H1 (cell line): Measurements from ENCODE around the gene ZNF770. TPM values are rescaled to one million over a fixed set of nuclear protein-coding genes. Genes with fewer than 3 reads are reported as not detected.

Source experiments
- CTCF ChIA-PET: fragments of 300-600 bp; sonication (Branson Sonifier 250); formaldehyde crosslinking; loops from one replicate; lab custom pipeline; 2021; ENCODE audit not compliant: partially characterized antibody; lab: Charles Lee
- POLR2A ChIA-PET: fragments of 300-600 bp; sonication (Branson Sonifier 250); formaldehyde crosslinking; loops from one replicate; lab custom pipeline; 2021; ENCODE audit warnings: inconsistent platforms; ENCODE audit not compliant: partially characterized antibody; lab: Charles Lee
- DNase-seq, 2 experiments: peaks; one replicate each; pipeline versions ENCODE4 v3.0.0 to v3.0.0-alpha.2; 2010 to 2022; ENCODE audit warnings: low spot score in 2 of 2, low read depth in 1 of 2, mixed read lengths in 1 of 2
- FAIRE-seq: peaks from 2 replicates; lab custom pipeline; 2011; peaks lifted over from hg19 to GRCh38; lab: Jason Lieb, UNC
- H2AFZ ChIP-seq: 2 replicates; pipeline ENCODE4 v1.8.1; 2012; ENCODE audit warnings: low read length, inconsistent platforms
- H2AK5ac ChIP-seq: 2 replicates; pipeline ENCODE4 v1.6.1; 2013; ENCODE audit warnings: low read depth, low read length
- H2BK120ac ChIP-seq: replicated peaks from 2 replicates; pipeline ENCODE3; 2013; ENCODE audit warnings: low read depth, low read length, inconsistent platforms
- H2BK12ac ChIP-seq: 2 replicates; pipeline ENCODE4 v1.6.1; 2013; ENCODE audit warnings: low read depth, low read length
- H2BK15ac ChIP-seq: 2 replicates; pipeline ENCODE4 v1.6.1; 2013; ENCODE audit warnings: low read length
- H2BK20ac ChIP-seq: 2 replicates; pipeline ENCODE4 v1.6.1; 2013; ENCODE audit warnings: low read length
- H2BK5ac ChIP-seq: 2 replicates; pipeline ENCODE4 v1.6.1; 2013; ENCODE audit warnings: low read depth, low read length
- H3K14ac ChIP-seq: 2 replicates; pipeline ENCODE4 v1.6.1; 2013; ENCODE audit warnings: inconsistent platforms; ENCODE audit not compliant: insufficient read length
- H3K18ac ChIP-seq: 2 replicates; pipeline ENCODE4 v1.6.1; 2013; ENCODE audit warnings: low read length; ENCODE audit errors: extremely low read depth
- H3K23ac ChIP-seq: 2 replicates; pipeline ENCODE4 v1.6.1; 2013; ENCODE audit warnings: inconsistent platforms; ENCODE audit not compliant: insufficient read length
- H3K23me2 ChIP-seq: 2 replicates; pipeline ENCODE4 v1.6.1; 2013; ENCODE audit warnings: low read depth, low read length
- H3K27ac ChIP-seq: 2 replicates; pipeline ENCODE4 v1.6.1; 2011; ENCODE audit warnings: low read depth, low read length, inconsistent platforms
- H3K27me3 ChIP-seq, 4 experiments: replicated peaks in 1 of 4; 1 replicate in 1 of 4; 2 replicates in 3 of 4; pipeline versions ENCODE4 v1.6.1 to v1.8.1; 2011 to 2013; ENCODE audit warnings: low read length in 3 of 4, mild to moderate bottlenecking in 3 of 4, inconsistent platforms in 2 of 4, mixed read lengths in 2 of 4, moderate library complexity in 1 of 4; ENCODE audit not compliant: control insufficient read depth in 3 of 4, insufficient read depth in 3 of 4; ENCODE audit errors: extremely low read depth in 1 of 4
- H3K36me3 ChIP-seq, 4 experiments: 2 replicates each; pipeline versions ENCODE4 v1.6.1 to v1.8.1; 2011 to 2013; ENCODE audit warnings: mild to moderate bottlenecking in 4 of 4, low read length in 3 of 4, moderate library complexity in 2 of 4, control low read depth in 1 of 4, inconsistent platforms in 1 of 4; ENCODE audit not compliant: insufficient read depth in 4 of 4, control insufficient read depth in 2 of 4
- H3K4ac ChIP-seq: replicated peaks from 2 replicates; pipeline ENCODE3; 2013; ENCODE audit warnings: low read length, low read depth, mixed read lengths, inconsistent platforms; ENCODE audit not compliant: insufficient read length
- H3K4me1 ChIP-seq, 4 experiments: replicated peaks in 1 of 4; 1 replicate in 1 of 4; 2 replicates in 3 of 4; pipeline versions ENCODE4 v1.6.1 to v1.8.1; 2011 to 2013; ENCODE audit warnings: low read length in 3 of 4, inconsistent platforms in 2 of 4, mixed read lengths in 1 of 4; ENCODE audit not compliant: insufficient read depth in 4 of 4, control insufficient read depth in 3 of 4
- H3K4me2 ChIP-seq, 2 experiments: 2 replicates each; pipeline versions ENCODE4 v1.6.1 to v1.8.1; 2011 to 2013; ENCODE audit warnings: low read depth in 2 of 2, low read length in 2 of 2, control low read depth in 1 of 2, inconsistent platforms in 1 of 2, mild to moderate bottlenecking in 1 of 2; ENCODE audit not compliant: insufficient read depth in 1 of 2
- H3K4me3 ChIP-seq, 4 experiments: fragments of 200-600, 300-600 bp in 1 of 4; sonication (generic), shearing (Covaris generic), sonication (Bioruptor Twin) in 1 of 4; 2 replicates each; pipeline versions ENCODE4 v1.5.1 to v1.8.1; 2011 to 2016; ENCODE audit warnings: low read length in 4 of 4, low read depth in 3 of 4, control low read depth in 2 of 4, inconsistent platforms in 2 of 4, mild to moderate bottlenecking in 2 of 4, mixed read lengths in 1 of 4, moderate library complexity in 1 of 4; ENCODE audit not compliant: insufficient read depth in 2 of 4; ENCODE audit errors: extremely low read depth in 1 of 4
- H3K56ac ChIP-seq: replicated peaks from 2 replicates; pipeline ENCODE3; 2013; ENCODE audit warnings: low read depth, mild to moderate bottlenecking, mixed read lengths, low read length, inconsistent platforms; ENCODE audit not compliant: insufficient read length
- H3K79me1 ChIP-seq: 2 replicates; pipeline ENCODE4 v1.6.1; 2013; ENCODE audit warnings: low read depth, low read length, control low read depth
- H3K79me2 ChIP-seq, 2 experiments: 2 replicates each; pipeline versions ENCODE4 v1.6.1 to v1.8.1; 2012 to 2013; ENCODE audit warnings: low read length in 2 of 2, mild to moderate bottlenecking in 2 of 2, inconsistent platforms in 1 of 2; ENCODE audit not compliant: insufficient read depth in 2 of 2, control insufficient read depth in 1 of 2
- H3K9ac ChIP-seq, 4 experiments: replicated peaks in 1 of 4; 1 replicate in 1 of 4; 2 replicates in 3 of 4; pipeline versions ENCODE4 v1.6.1 to v1.8.1; 2011 to 2013; ENCODE audit warnings: low read depth in 3 of 4, low read length in 3 of 4, control low read depth in 2 of 4, mild to moderate bottlenecking in 2 of 4, moderate library complexity in 2 of 4, inconsistent platforms in 1 of 4; ENCODE audit errors: extremely low read depth in 1 of 4
- H3K9me3 ChIP-seq, 2 experiments: 2 replicates each; pipeline versions ENCODE4 v1.6.1 to v1.8.1; 2012 to 2013; ENCODE audit warnings: mild to moderate bottlenecking in 2 of 2, moderate library complexity in 2 of 2, control low read depth in 1 of 2, inconsistent platforms in 1 of 2, low read depth in 1 of 2, low read length in 1 of 2, mixed read lengths in 1 of 2; ENCODE audit not compliant: insufficient read depth in 2 of 2
- H4K20me1 ChIP-seq, 2 experiments: replicated peaks in 1 of 2; 2 replicates each; pipeline versions ENCODE3 to v1.8.1; 2011 to 2013; ENCODE audit warnings: inconsistent platforms in 2 of 2, low read length in 2 of 2, mild to moderate bottlenecking in 1 of 2; ENCODE audit not compliant: insufficient read depth in 2 of 2, control insufficient read depth in 1 of 2
- H4K5ac ChIP-seq: 2 replicates; pipeline ENCODE4 v1.6.1; 2013; ENCODE audit warnings: low read length, low read depth, mixed read lengths, inconsistent platforms; ENCODE audit not compliant: insufficient read length
- H4K8ac ChIP-seq: 2 replicates; pipeline ENCODE4 v1.8.0; 2013; ENCODE audit warnings: mild to moderate bottlenecking, moderate library complexity, low read length, inconsistent platforms; ENCODE audit not compliant: insufficient read depth; ENCODE audit errors: extremely low read depth
- H4K91ac ChIP-seq: replicated peaks from 2 replicates; pipeline ENCODE3; 2013; ENCODE audit warnings: low read length, mixed read lengths, inconsistent platforms; ENCODE audit not compliant: insufficient read length
- BACH1 ChIP-seq: IDR thresholded peaks from 2 replicates; pipeline ENCODE4 v1.6.1; 2012; ENCODE audit warnings: low read length, improper control_type of control experiment
- CEBPB ChIP-seq: IDR thresholded peaks from 2 replicates; pipeline ENCODE4 v1.6.1; 2012; ENCODE audit warnings: low read depth, low read length
- CHD2 ChIP-seq: IDR thresholded peaks from 2 replicates; pipeline ENCODE4 v1.6.1; 2012; ENCODE audit warnings: low read length, improper control_type of control experiment
- FOSL1 ChIP-seq: IDR thresholded peaks from 2 replicates; pipeline ENCODE4 v1.6.1; 2011; ENCODE audit warnings: mild to moderate bottlenecking, low read depth, low read length, moderate library complexity; ENCODE audit not compliant: insufficient read depth
- KDM1A ChIP-seq: fragments of 200-600, 300-600 bp; sonication (generic); IDR thresholded peaks from 2 replicates; pipeline ENCODE4 v1.7.1; 2016; ENCODE audit warnings: mild to moderate bottlenecking, low read length, borderline replicate concordance
- MAFK ChIP-seq: IDR thresholded peaks from 2 replicates; pipeline ENCODE4 v1.6.1; 2012; ENCODE audit warnings: low read depth, mild to moderate bottlenecking, improper control_type of control experiment, low read length
- NRF1 ChIP-seq: IDR thresholded peaks from 2 replicates; pipeline ENCODE4 v1.6.1; 2011; ENCODE audit warnings: mild to moderate bottlenecking, low read depth, low read length, improper control_type of control experiment
- RBBP5 ChIP-seq: IDR thresholded peaks from 2 replicates; pipeline ENCODE4 v1.7.1; 2012; ENCODE audit warnings: low read depth, mild to moderate bottlenecking, inconsistent platforms, low read length, moderate library complexity, borderline replicate concordance
- SIRT6 ChIP-seq: IDR thresholded peaks from one replicate; pipeline ENCODE4 v1.7.1; 2012; ENCODE audit warnings: low read length, inconsistent platforms
- SP4 ChIP-seq: IDR thresholded peaks from 2 replicates; pipeline ENCODE4 v1.6.1; 2012; ENCODE audit warnings: low read length, inconsistent platforms
- TAF1 ChIP-seq: IDR thresholded peaks from 2 replicates; pipeline ENCODE4 v1.6.1; 2011; ENCODE audit warnings: mild to moderate bottlenecking, low read depth, low read length
- TAF7 ChIP-seq: optimal IDR thresholded peaks from 2 replicates; pipeline ENCODE3; 2011; ENCODE audit warnings: low read depth, mild to moderate bottlenecking, inconsistent platforms, low read length, moderate library complexity, borderline replicate concordance
- TEAD4 ChIP-seq: IDR thresholded peaks from 2 replicates; pipeline ENCODE4 v1.6.1; 2012; ENCODE audit warnings: low read depth, low read length, inconsistent platforms, mixed read lengths
- WGBS, 2 experiments: shearing (Covaris generic) in 1 of 2; methylation state at CpG; one replicate each; pipeline versions ENCODE4 v1.1.6 to v1.1.7; 2013 to 2015; ENCODE audit warnings: low lambda C conversion rate in 2 of 2, mixed read lengths in 2 of 2, inconsistent platforms in 1 of 2, low coverage in 1 of 2, missing lambda C conversion rate in 1 of 2; ENCODE audit not compliant: insufficient replicate concordance in 2 of 2, insufficient coverage in 1 of 2, insufficient read length in 1 of 2; ENCODE audit errors: extremely low coverage in 1 of 2, missing lambda C conversion rate in 1 of 2; 5-methylcytosine and 5-hydroxymethylcytosine counted together
- polyA plus RNA-seq, 7 experiments: library from polyadenylated mRNA; depleted of rRNA in 3 of 7; stranded (reverse) in 5 of 7; unstranded in 2 of 7; fragments of >200 nt in 5 of 7; fragments of 200-250 nt in 2 of 7; gene quantifications; 1 replicate in 5 of 7; 2 replicates in 1 of 7; 4 replicates in 1 of 7; pipeline versions ENCODE4 v1.2.1 to v1.2.3, GENCODE V29; 2011 to 2013; ENCODE audit warnings: missing spikeins in 2 of 7, mixed read lengths in 2 of 7
- total RNA-seq: library from RNA; stranded (reverse); fragmentation: NEBNext Ultra II Directional; extraction: Animal tissue kit (Norgen Biotek cat#: 25700); gene quantifications from 2 replicates; pipeline ENCODE4 v1.2.1, GENCODE V29; 2021
- TF ChIP-seq, protein P1 (sequence below): IDR thresholded peaks from 2 replicates; pipeline ENCODE4 v1.6.1; 2011; ENCODE audit warnings: low read depth, mild to moderate bottlenecking, low read length; ENCODE audit not compliant: insufficient read depth
- TF ChIP-seq, protein P2 (sequence below): IDR thresholded peaks from 2 replicates; pipeline ENCODE4 v1.6.1; 2011; ENCODE audit warnings: low read length, improper control_type of control experiment

Gene ZNF770
- total and polyA plus RNA-seq, 2 of the 8 experiments (the other 6 are each of a cell fraction or from before 2014, with no cell fraction given): 24.8 to 143 TPM

DNA sequence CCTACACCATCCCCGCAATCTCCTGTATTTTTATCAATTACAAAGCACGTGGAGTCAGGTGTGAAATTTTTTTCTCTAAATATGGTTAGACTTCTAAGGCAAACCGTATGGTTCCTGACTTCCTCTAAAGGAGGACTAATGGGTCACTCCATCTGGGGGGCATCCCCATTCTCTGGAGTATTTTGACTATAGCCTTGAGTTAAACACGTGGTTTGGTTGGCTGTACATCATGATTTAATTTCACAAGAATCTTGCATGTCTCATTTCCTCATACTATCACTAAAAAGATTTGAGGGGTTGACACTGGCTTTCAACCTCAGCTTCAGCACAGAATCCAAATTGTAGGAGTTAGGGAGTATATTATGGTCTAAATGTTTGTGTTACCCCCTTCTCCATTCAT lies 25.3 kb upstream of the ZNF770 start:
- Histone ChIP-seq H3K4me1 (no peaks in the 10 kb centered on the region), H4K8ac (no peak overlapping the region), H2BK12ac (no peak overlapping the region), H3K23me2 (no peaks in the 10 kb centered on the region), H4K5ac (no peak overlapping the region), H2AFZ (no peak overlapping the region), H3K23ac (no peak overlapping the region), H3K56ac (no peak overlapping the region), H3K9me3 (no peaks in the 10 kb centered on the region), H3K4ac (no peak overlapping the region), H3K9ac (no peak overlapping the region), H4K91ac (no peak overlapping the region), H2BK5ac (no peak overlapping the region), H3K4me2 (no peak overlapping the region), H3K14ac (no peak overlapping the region), H3K4me3 (no peak overlapping the region), H3K18ac (no peak overlapping the region), H3K27ac (no peak overlapping the region), H3K36me3 (no peaks in the 10 kb centered on the region), H2BK15ac (no peak overlapping the region), H3K79me2 (no peaks in the 10 kb centered on the region), H2AK5ac (no peak overlapping the region), H4K20me1 (no peaks in the 10 kb centered on the region), H2BK20ac (peak overlapping the region; percentile 6; the same call in 1 of the 2 replicates), H3K79me1 (no peaks in the 10 kb centered on the region), H2BK120ac (no peak overlapping the region), H3K27me3 (no peaks in the 10 kb centered on the region)
- ChIA-PET CTCF (interaction anchor here (1.3 kb wide), 2 partner anchors 9 to 18 kb away, joined by 3 read pairs; no protein-coding TSS in a partner anchor), POLR2A (no interaction called here)
- FAIRE-seq (no peak), DNase-seq (no peak)
- 60 to 71% methylated on average over 2 to 4 of the region's 4 CpGs for WGBS, 2 experiments
- no peak for TF ChIP-seq NRF1
- TF ChIP-seq SP4: no peak
- TF ChIP-seq TAF1: no peak
- TF ChIP-seq TEAD4: no peak
- no peak for TF ChIP-seq MAFK
- no peak for TF ChIP-seq FOSL1
- no peak for TF ChIP-seq RBBP5
- no peak for TF ChIP-seq CHD2
- no peak for TF ChIP-seq CEBPB
- TF ChIP-seq, protein P1, sequence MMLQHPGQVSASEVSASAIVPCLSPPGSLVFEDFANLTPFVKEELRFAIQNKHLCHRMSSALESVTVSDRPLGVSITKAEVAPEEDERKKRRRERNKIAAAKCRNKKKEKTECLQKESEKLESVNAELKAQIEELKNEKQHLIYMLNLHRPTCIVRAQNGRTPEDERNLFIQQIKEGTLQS: no peak
- TF ChIP-seq KDM1A: no peak
- TF ChIP-seq SIRT6: no peak
- TF ChIP-seq, protein P2, sequence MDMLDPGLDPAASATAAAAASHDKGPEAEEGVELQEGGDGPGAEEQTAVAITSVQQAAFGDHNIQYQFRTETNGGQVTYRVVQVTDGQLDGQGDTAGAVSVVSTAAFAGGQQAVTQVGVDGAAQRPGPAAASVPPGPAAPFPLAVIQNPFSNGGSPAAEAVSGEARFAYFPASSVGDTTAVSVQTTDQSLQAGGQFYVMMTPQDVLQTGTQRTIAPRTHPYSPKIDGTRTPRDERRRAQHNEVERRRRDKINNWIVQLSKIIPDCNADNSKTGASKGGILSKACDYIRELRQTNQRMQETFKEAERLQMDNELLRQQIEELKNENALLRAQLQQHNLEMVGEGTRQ: no peak
- TF ChIP-seq TAF7: no peak
- no peak for TF ChIP-seq BACH1
